GM21390 (cell line): Measurements from ENCODE around the gene MMP15.

Experiments
- ATAC-seq: cut with Tn5 transposase; IDR thresholded peaks from one replicate; pipeline ENCODE4 v1.9.1; 2021; ENCODE audit not compliant: unreplicated experiment

MMP15 gene

GRCh38 chr16:58034774-58035173, 9.2 kb downstream of the MMP15 start:
- ATAC-seq, result no peak

GRCh38 chr16:58035356-58036170, 10.0 kb downstream of the MMP15 start:
- ATAC-seq, result no peak

GRCh38 chr16:58036943-58037342, 11.4 kb downstream of the MMP15 start:
- no peak for ATAC-seq

- no peak for ATAC-seq
Observed at GRCh38 chr16:58037365-58038057, 12.0 kb downstream of the MMP15 start.

GRCh38 chr16:58038219-58038641, 12.7 kb downstream of the MMP15 start:
- no peak for ATAC-seq

GRCh38 chr16:58039829-58040495, 14.4 kb downstream of the MMP15 start:
- ATAC-seq, result no peak

- ATAC-seq, result no peak
Observed at GRCh38 chr16:58040496-58040846, 14.9 kb downstream of the MMP15 start.

GRCh38 chr16:58040945-58041627, 15.5 kb downstream of the MMP15 start:
- ATAC-seq, result no peak

GRCh38 chr16:58041628-58041955, 16.0 kb downstream of the MMP15 start:
- ATAC-seq, result no peak

GRCh38 chr16:58042001-58042885, 16.7 kb downstream of the MMP15 start:
- ATAC-seq, result no peak

GRCh38 chr16:58042886-58043515, 17.4 kb downstream of the MMP15 start:
- ATAC-seq, result no peak

- ATAC-seq, result no peak
Observed at GRCh38 chr16:58043571-58044155, 18.1 kb downstream of the MMP15 start.

GRCh38 chr16:58044266-58045019, 18.9 kb downstream of the MMP15 start:
- ATAC-seq, result no peak

GRCh38 chr16:58045096-58045495, 19.5 kb downstream of the MMP15 start:
- no peak for ATAC-seq

- ATAC-seq, result no peak
Observed at GRCh38 chr16:58046054-58046881, 20.7 kb downstream of the MMP15 start.

- ATAC-seq, result no peak
Observed at GRCh38 chr16:58046936-58047335, 21.4 kb downstream of the MMP15 start.

GRCh38 chr16:58047557-58048348, 22.2 kb downstream of the MMP15 start:
- ATAC-seq, result no peak
